ENCODE results near the gene IWS1.

IWS1 gene

GRCh38 chr2:127560931-127561280 is 34.6 kb upstream of the IWS1 start:
- TF ChIP-seq CTCF (conservative IDR thresholded peaks at IDR 0.05; ENCODE audit: low read length) = no peak
- peak; percentile 61 for DNase-seq (ENCODE audit: low read depth)
- H3K4me3 ChIP-seq (ENCODE audit: low read length) = no peak overlapping the region

GRCh38 chr2:127560201-127560930 is 34.1 kb upstream of the IWS1 start:
- H3K4me3 ChIP-seq (ENCODE audit: low read length) = no peak overlapping the region
- peak; percentile 40 for DNase-seq (ENCODE audit: low read depth)
- peak; percentile 48 for TF ChIP-seq CTCF (conservative IDR thresholded peaks at IDR 0.05; ENCODE audit: low read length)

GRCh38 chr2:127559454-127559853 is 33.2 kb upstream of the IWS1 start:
- H3K4me3 ChIP-seq (ENCODE audit: low read length) = no peak overlapping the region
- no peak for TF ChIP-seq CTCF (conservative IDR thresholded peaks at IDR 0.05; ENCODE audit: low read length)
- DNase-seq (ENCODE audit: low read depth) = no peak

GRCh38 chr2:127558911-127559310 is 32.6 kb upstream of the IWS1 start:
- H3K4me3 ChIP-seq (ENCODE audit: low read length) = no peak overlapping the region
- no peak for DNase-seq (ENCODE audit: low read depth)
- TF ChIP-seq CTCF (conservative IDR thresholded peaks at IDR 0.05; ENCODE audit: low read length) = no peak

GRCh38 chr2:127552846-127553245 is 26.6 kb upstream of the IWS1 start:
- H3K4me3 ChIP-seq (ENCODE audit: low read length) = no peak overlapping the region
- no peak for DNase-seq (ENCODE audit: low read depth)
- no peak for TF ChIP-seq CTCF (conservative IDR thresholded peaks at IDR 0.05; ENCODE audit: low read length)

GRCh38 chr2:127552336-127552735 is 26.0 kb upstream of the IWS1 start:
- no peak for DNase-seq (ENCODE audit: low read depth)
- no peak for TF ChIP-seq CTCF (conservative IDR thresholded peaks at IDR 0.05; ENCODE audit: low read length)

GRCh38 chr2:127551221-127551930 is 25.1 kb upstream of the IWS1 start:
- no peak for DNase-seq (ENCODE audit: low read depth)
- no peak overlapping the region for H3K4me3 ChIP-seq (ENCODE audit: low read length)
- TF ChIP-seq CTCF (conservative IDR thresholded peaks at IDR 0.05; ENCODE audit: low read length) = no peak

More at GRCh38 chr2:127552336-127552735, 26.0 kb upstream of the IWS1 start:
- no peak overlapping the region for H3K4me3 ChIP-seq (ENCODE audit: low read length)

All from AG10803 (cell line).